Nephron progenitor cell (in vitro differentiated cells): ENCODE results near the gene CEP112.
A peak's percentile ranks its signal among the peaks of the same experiment; 100 is the strongest.

Experiments
- DNase-seq: peaks from one replicate; pipeline ENCODE4 v3.0.0; 2021
- H3K27ac Mint-ChIP-seq: 2 replicates; pipeline ENCODE4 v1.8.0; 2021; ENCODE audit warnings: mild to moderate bottlenecking, moderate library complexity, mixed read lengths
- H3K27me3 Mint-ChIP-seq: 2 replicates; pipeline ENCODE4 v1.8.0; 2021; ENCODE audit warnings: mild to moderate bottlenecking, low read depth, mixed read lengths; ENCODE audit not compliant: poor library complexity
- H3K36me3 Mint-ChIP-seq: 2 replicates; pipeline ENCODE4 v1.8.0; 2021; ENCODE audit warnings: low read depth, mixed read lengths
- H3K4me1 Mint-ChIP-seq: 2 replicates; pipeline ENCODE4 v1.8.0; 2021; ENCODE audit warnings: mixed read lengths
- H3K4me3 Mint-ChIP-seq: 2 replicates; pipeline ENCODE4 v1.8.0; 2021; ENCODE audit warnings: mild to moderate bottlenecking, moderate library complexity, mixed read lengths
- H3K9me3 Mint-ChIP-seq: 2 replicates; pipeline ENCODE4 v1.8.0; 2021; ENCODE audit warnings: mild to moderate bottlenecking, moderate library complexity, mixed read lengths
- CTCF ChIP-seq: fragments of 200-600 bp; sonication (generic); IDR thresholded peaks from 2 replicates; pipeline ENCODE4 v1.5.0; 2021; ENCODE audit warnings: antibody characterized with exemption

Gene CEP112

DNA sequence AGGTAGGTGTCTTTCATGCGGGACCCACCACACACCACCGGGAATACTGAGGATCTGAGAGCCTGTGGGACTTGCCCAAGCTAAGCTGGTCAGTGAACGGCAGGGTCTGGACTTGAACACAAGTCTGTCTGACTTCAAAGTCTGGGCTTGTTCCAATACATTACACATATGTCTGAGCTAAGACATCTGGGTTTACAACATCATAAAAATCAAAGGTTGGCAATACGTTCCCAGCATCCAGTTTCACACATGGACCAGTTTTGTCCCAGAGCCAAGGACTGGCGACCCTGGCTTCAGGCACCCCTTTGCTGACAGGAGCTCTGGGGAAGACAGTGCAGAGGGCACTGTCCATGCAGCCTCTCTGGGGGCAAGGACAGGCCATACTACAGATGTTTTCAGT lies 602.6 kb downstream of the CEP112 start:
- no peak overlapping the region for H3K27ac Mint-ChIP-seq
- no peak for DNase-seq
- H3K9me3 Mint-ChIP-seq: no peaks in the 10 kb centered on the region
- H3K4me1 Mint-ChIP-seq: peaks cover 55% of the 10 kb centered on the region
- peaks cover 8% of the 10 kb centered on the region for H3K27me3 Mint-ChIP-seq
- no peaks in the 10 kb centered on the region for H3K36me3 Mint-ChIP-seq
- H3K4me3 Mint-ChIP-seq: no peak overlapping the region
- no peak for TF ChIP-seq CTCF

DNA sequence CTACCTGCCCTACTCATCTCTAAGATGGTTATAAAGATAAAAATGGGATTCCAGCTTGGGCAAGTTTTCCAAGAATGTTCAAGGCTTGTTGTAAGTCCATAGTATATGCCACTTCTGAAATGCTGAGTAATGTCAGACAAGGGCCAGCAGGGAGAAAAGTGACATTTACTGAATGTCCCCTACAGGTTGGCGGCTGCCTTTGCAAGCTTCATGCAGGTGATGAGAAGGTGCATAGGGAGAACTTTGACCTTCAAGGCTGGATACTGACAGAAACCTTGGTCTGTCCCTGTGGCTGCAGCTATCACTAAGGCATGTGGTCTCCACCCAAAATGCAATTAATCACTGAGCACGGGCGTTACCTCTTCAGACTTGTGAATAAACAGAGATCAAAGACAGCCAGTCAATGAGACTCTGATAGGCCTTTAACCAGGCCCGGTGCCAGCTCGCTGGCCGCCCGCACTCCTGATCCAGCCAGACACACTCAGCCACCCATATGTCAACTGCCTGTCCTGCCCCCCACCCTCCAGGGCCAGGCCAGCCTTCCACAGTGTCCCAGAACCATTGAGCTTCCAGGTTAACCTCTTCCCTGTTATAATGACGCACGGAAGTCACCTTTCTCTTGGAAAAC lies 603.6 kb downstream of the CEP112 start:
- no peak for DNase-seq
- no peak overlapping the region for H3K4me3 Mint-ChIP-seq
- peaks cover 8% of the 10 kb centered on the region for H3K27me3 Mint-ChIP-seq
- no peaks in the 10 kb centered on the region for H3K9me3 Mint-ChIP-seq
- TF ChIP-seq CTCF: no peak
- peaks cover 45% of the 10 kb centered on the region for H3K4me1 Mint-ChIP-seq
- H3K36me3 Mint-ChIP-seq: no peaks in the 10 kb centered on the region
- no peak overlapping the region for H3K27ac Mint-ChIP-seq

DNA sequence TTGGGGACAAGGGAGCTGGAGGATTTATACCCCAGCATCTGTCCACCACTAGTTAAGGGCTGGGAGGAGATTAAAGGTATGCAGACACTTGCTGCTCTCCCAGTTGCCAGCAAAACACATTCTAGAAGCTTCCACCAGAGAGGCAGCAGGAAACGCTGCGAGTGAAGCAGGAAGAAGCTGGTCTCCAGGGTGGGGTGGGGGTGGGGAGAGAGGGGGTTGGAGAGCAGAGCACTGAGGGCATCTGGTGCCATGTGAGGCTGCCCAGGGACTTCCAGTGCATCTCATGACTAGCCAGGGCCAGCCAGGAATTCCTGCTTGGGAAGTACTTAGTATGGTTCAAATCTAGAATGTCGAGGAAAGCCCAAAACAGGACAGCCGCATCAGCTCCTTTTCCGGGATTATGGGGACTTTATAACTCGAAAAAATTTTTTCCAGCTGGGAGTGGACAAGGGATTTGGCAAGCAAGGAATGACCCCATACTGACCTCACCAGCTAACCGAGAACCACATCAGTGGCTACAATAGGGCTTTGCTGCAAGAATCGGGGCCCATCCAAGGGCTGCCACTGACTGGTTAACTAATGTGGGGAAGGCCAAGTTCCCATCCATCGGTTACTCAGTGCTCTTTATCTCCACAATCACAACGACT lies 604.3 kb downstream of the CEP112 start:
- no peak for TF ChIP-seq CTCF
- H3K27ac Mint-ChIP-seq: no peak overlapping the region
- no peak overlapping the region for H3K4me3 Mint-ChIP-seq
- peaks cover 38% of the 10 kb centered on the region for H3K4me1 Mint-ChIP-seq
- H3K27me3 Mint-ChIP-seq: peaks cover 8% of the 10 kb centered on the region
- no peaks in the 10 kb centered on the region for H3K9me3 Mint-ChIP-seq
- no peak for DNase-seq
- H3K36me3 Mint-ChIP-seq: no peaks in the 10 kb centered on the region

GRCh38 chr17:65586899-65587298 lies 605.0 kb downstream of the CEP112 start:
- Mint-ChIP-seq H3K4me3 (peak overlapping the region; percentile 41), H3K36me3 (no peaks in the 10 kb centered on the region), H3K9me3 (no peaks in the 10 kb centered on the region), H3K27ac (peak overlapping the region; percentile 89), H3K4me1 (peaks cover 31% of the 10 kb centered on the region), H3K27me3 (peaks cover 8% of the 10 kb centered on the region)
- TF ChIP-seq CTCF: no peak
- DNase-seq: no peak
